ENCODE measurements around the gene TBX1.

- TF ChIP-seq POLR2A (IDR thresholded peaks at IDR 0.05; ENCODE audit: extremely low read depth, insufficient read length) = no peak
- no peak for TF ChIP-seq CTCF (IDR thresholded peaks at IDR 0.05; ENCODE audit: low read depth, low read length)
Observed at GRCh38 chr22:19800306-19800705, 39.7 kb downstream of the TBX1 start.

Data from NB4 (cell line).